ENCODE data around the gene PIGU. TPM values are rescaled to one million over a fixed set of nuclear protein-coding genes. Genes with fewer than 3 reads are reported as not detected.
A peak's percentile ranks its signal among the peaks of the same experiment; 100 is the strongest.

Gene PIGU
- total and polyA plus RNA-seq, 2 of the 13 experiments (the other 11 are each of a cell fraction or from before 2014, with no cell fraction given) = 45.5 to 231 TPM

- TF ChIP-seq SNAPC4 (CRISPR knock-in tag; IDR thresholded peaks at IDR 0.05) = no peak
- no peak for TF ChIP-seq ATRX (CRISPR knock-in tag; IDR thresholded peaks at IDR 0.05; ENCODE audit: borderline replicate concordance)
- TF ChIP-seq AHDC1 (CRISPR knock-in tag; IDR thresholded peaks at IDR 0.05; ENCODE audit: borderline replicate concordance) = peak; percentile 27; the same call in 1 of the 2 replicates
- no peak for TF ChIP-seq SRSF1 (optimal IDR thresholded peaks at IDR 0.05; ENCODE audit: low read depth, low read length)
- TF ChIP-seq ZNF282 (IDR thresholded peaks at IDR 0.05; ENCODE audit: partially characterized antibody) = no peak
- no peak for TF ChIP-seq CREB1 (IDR thresholded peaks at IDR 0.05)
- TF ChIP-seq CREB1 (CRISPR knock-in tag; IDR thresholded peaks at IDR 0.05) = no peak
- TF ChIP-seq HNRNPK (IDR thresholded peaks at IDR 0.05; ENCODE audit: low read depth, low read length, poor library complexity, severe bottlenecking) = no peak
- TF ChIP-seq ETS1 (CRISPR knock-in tag; IDR thresholded peaks at IDR 0.05) = no peak
- no peak for TF ChIP-seq ZFP91 (CRISPR knock-in tag; IDR thresholded peaks at IDR 0.05; ENCODE audit: borderline replicate concordance)
- no peak for TF ChIP-seq ATF3 (CRISPR knock-in tag; IDR thresholded peaks at IDR 0.05)
- TF ChIP-seq ZNF784 (CRISPR knock-in tag; IDR thresholded peaks at IDR 0.05; ENCODE audit: borderline replicate concordance) = no peak
- TF ChIP-seq ZNF577 (CRISPR knock-in tag; IDR thresholded peaks at IDR 0.05; ENCODE audit: borderline replicate concordance, low read depth) = no peak
- peak; percentile 33; the same call in 1 of the 2 replicates for TF ChIP-seq NCOR1 (IDR thresholded peaks at IDR 0.05; ENCODE audit: borderline replicate concordance, low read length)
Measured at GRCh38 chr20:34634392-34634791, 42.5 kb downstream of the PIGU start (continued).
